Forelimb muscle (tissue), 1 donor: ENCODE data around the gene PPT2. TPM values are rescaled to one million over a fixed set of nuclear protein-coding genes. Genes with fewer than 3 reads are reported as not detected.
"Not testable (repeated sequence)": the region's sequence is repeated elsewhere in the genome, so short reads cannot be mapped to it uniquely, and the experiment has no call there.

Source experiments
- DNase-seq: peaks from one replicate; pipeline ENCODE4 v3.0.0-alpha.2; 2013; ENCODE audit warnings: low read depth
- polyA plus RNA-seq: library from polyadenylated mRNA; unstranded; fragments of 120-200 nt; gene quantifications from one replicate; pipeline ENCODE4 v1.2.1, GENCODE V29; 2013; ENCODE audit not compliant: insufficient read length

The PPT2 gene
- polyA plus RNA-seq, 1 donor, result 34.6 TPM

DNA sequence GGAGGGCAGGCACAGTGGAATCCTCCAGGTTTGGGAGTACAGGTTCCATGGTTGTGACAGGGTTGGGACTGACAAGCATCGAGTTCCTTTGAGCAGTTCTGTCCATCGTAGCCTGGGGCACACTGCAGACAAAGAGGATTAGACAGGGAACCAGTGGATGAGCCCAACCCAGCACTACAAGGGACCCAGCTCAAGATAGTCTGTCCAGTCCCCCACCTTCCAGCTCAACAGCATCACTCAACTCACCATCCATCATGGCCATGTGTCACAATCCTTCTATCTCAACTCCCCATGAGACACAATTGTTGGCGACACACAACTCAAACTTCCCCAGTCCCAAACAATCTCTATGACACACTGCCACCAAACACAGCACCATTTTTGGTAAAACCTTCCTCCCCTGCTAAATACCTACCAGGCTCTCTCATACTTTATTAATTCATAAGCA lies 50.4 kb downstream of the PPT2 start:
- no peak for DNase-seq

DNA sequence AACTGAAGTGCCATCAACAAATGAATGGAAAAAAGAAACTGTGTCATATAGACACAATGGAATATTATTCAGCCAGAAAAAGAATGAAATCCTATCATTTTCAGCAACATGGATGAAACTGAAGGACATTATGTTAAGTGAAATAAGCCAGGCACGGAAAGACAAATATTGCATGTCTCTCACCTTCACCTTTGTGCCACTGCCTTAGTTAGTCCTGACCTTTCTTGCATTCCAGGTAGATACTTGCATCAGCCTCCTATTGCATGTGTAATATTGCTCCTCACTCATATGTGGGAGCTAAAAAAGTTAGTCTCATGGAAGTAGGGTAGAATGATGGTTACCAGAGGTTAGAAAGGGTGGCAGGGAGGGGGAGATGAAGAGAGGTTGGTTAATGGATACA lies 55.1 kb downstream of the PPT2 start:
- DNase-seq, result no peak

- no peak for DNase-seq
These were observed 56.3 kb downstream of the PPT2 start for GRCh38 chr6:32210191-32210601.

- not testable (repeated sequence) for DNase-seq
These were observed 57.5 kb downstream of the PPT2 start for GRCh38 chr6:32211432-32211831.

DNA sequence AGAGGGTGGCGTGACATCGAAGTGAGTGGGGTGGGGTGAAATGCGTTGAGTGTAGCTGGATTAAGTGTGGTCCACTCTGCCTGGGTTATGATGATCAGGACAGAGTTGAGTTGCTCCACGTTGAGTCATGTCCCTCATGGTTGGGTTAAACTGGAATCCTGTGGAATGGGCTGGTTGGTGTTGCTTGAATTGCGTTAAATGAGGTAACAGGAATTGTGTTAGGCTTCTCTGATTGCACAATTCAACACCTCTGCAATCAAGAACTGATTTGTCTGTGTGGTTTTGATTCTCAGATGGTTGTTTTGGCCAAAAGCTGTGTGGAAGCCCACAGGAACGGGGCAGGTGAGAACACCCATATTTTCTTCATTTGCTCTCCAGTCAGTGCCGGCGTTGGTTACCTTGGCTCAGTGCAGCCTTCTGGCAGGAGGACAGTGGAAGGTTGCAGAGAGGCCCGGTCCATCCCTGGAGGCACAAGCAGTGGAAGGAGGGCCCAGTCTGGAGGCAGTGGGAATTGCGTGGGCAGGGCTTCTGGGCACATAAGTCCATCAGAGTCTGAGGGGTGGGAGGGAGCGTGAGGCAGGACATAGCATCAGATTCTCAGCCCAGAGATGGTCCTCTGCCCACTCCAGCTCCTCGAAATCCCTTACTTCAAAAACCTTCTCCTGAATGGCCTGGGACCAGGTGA lies 58.3 kb downstream of the PPT2 start:
- no peak for DNase-seq

Other genes starting within 250 kb of the PPT2 start
- gene C2, start 226.4 kb upstream of the PPT2 start, polyA plus RNA-seq, result 3.0 TPM
- gene CFB, start 208.0 kb upstream of the PPT2 start, polyA plus RNA-seq, result 1.0 TPM
- gene NELFE, start 195.2 kb upstream of the PPT2 start, polyA plus RNA-seq, result 63.3 TPM
- gene SKIC2, start 195.0 kb upstream of the PPT2 start, polyA plus RNA-seq, result 27.0 TPM
- gene DXO, start 182.0 kb upstream of the PPT2 start, polyA plus RNA-seq, result 16.9 TPM
- 19.3 TPM for gene C4A, start 172.1 kb upstream of the PPT2 start, polyA plus RNA-seq
- gene C4B, start 139.3 kb upstream of the PPT2 start, polyA plus RNA-seq, result 22.1 TPM
- 1.0 TPM for gene CYP21A2, start 115.7 kb upstream of the PPT2 start, polyA plus RNA-seq
- 108 TPM for gene TNXB, start 44.8 kb upstream of the PPT2 start, polyA plus RNA-seq
- gene ATF6B, start 25.9 kb upstream of the PPT2 start, polyA plus RNA-seq, result 42.4 TPM
- gene FKBPL, start 23.9 kb upstream of the PPT2 start, polyA plus RNA-seq, result 3.5 TPM
- gene PRRT1, start 2.2 kb upstream of the PPT2 start, polyA plus RNA-seq, result 1.3 TPM
- 25.9 TPM for gene EGFL8, start 10.5 kb downstream of the PPT2 start, polyA plus RNA-seq
- gene AGPAT1, start 21.9 kb downstream of the PPT2 start, polyA plus RNA-seq, result 57.3 TPM
- 50.9 TPM for gene RNF5, start 24.3 kb downstream of the PPT2 start, polyA plus RNA-seq
- 8.0 TPM for gene AGER, start 30.1 kb downstream of the PPT2 start, polyA plus RNA-seq
- gene PBX2, start 36.1 kb downstream of the PPT2 start, polyA plus RNA-seq, result 107 TPM
- 6.7 TPM for gene GPSM3, start 38.5 kb downstream of the PPT2 start, polyA plus RNA-seq
- gene NOTCH4, start 69.9 kb downstream of the PPT2 start, polyA plus RNA-seq, result 19.9 TPM
- gene TSBP1, start 217.8 kb downstream of the PPT2 start, polyA plus RNA-seq, result not detected